ENCODE measurements around the gene B4GAT1. TPM values are rescaled to one million over a fixed set of nuclear protein-coding genes. Genes with fewer than 3 reads are reported as not detected.

Gene B4GAT1
- total and polyA plus RNA-seq, 2 of the 13 experiments (the other 11 are each of a cell fraction or from before 2014, with no cell fraction given), result 40.4 to 109 TPM

DNA sequence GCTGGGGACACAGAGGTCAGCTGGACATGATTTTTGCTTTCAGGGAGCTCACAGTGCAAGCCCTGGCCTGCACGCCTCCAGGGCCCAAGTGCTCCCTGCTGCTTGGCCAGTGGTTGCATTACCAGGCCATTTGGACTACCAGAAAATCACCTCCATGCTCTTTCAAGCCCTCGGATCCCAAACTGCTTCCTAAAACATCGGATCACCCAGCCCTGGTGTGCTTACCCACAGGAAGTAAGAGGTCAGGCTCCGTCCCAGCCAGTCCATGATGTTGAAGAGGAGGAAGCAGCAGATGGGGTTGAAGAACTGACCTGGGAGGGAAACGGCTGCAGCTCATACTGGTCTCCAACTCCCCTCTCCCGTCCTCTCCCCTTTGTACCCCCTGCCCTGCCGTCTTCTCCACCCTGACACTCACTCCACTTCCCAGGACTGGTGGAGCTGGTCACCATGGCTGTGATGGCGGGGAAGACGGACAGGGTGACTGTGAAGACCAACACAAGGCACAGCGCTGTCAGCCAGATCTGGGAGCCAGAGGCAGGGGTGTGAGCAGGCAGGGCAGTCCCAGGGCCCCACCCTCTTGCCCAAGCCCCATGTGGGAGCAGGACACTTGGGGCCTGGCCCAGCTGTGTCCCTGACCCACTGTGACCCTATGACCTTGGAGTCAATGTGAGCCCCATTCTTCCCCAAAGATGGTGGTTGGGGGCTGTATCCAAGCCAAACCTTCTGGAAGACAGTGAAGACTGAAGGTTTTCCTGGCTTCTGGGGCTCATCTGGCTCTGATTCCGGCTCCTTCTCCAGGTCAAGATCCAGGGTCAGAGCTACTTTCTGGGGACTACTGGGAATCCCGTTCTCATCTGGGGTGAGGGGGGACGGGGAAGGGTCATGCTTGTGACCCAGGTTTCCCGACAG lies 18.5 kb upstream of the B4GAT1 start (continued):
- TF ChIP-seq, protein P1, sequence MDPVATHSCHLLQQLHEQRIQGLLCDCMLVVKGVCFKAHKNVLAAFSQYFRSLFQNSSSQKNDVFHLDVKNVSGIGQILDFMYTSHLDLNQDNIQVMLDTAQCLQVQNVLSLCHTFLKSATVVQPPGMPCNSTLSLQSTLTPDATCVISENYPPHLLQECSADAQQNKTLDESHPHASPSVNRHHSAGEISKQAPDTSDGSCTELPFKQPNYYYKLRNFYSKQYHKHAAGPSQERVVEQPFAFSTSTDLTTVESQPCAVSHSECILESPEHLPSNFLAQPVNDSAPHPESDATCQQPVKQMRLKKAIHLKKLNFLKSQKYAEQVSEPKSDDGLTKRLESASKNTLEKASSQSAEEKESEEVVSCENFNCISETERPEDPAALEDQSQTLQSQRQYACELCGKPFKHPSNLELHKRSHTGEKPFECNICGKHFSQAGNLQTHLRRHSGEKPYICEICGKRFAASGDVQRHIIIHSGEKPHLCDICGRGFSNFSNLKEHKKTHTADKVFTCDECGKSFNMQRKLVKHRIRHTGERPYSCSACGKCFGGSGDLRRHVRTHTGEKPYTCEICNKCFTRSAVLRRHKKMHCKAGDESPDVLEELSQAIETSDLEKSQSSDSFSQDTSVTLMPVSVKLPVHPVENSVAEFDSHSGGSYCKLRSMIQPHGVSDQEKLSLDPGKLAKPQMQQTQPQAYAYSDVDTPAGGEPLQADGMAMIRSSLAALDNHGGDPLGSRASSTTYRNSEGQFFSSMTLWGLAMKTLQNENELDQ (CRISPR knock-in tag; IDR thresholded peaks at IDR 0.05; ENCODE audit: borderline replicate concordance), result no peak
- TF ChIP-seq, protein P2, sequence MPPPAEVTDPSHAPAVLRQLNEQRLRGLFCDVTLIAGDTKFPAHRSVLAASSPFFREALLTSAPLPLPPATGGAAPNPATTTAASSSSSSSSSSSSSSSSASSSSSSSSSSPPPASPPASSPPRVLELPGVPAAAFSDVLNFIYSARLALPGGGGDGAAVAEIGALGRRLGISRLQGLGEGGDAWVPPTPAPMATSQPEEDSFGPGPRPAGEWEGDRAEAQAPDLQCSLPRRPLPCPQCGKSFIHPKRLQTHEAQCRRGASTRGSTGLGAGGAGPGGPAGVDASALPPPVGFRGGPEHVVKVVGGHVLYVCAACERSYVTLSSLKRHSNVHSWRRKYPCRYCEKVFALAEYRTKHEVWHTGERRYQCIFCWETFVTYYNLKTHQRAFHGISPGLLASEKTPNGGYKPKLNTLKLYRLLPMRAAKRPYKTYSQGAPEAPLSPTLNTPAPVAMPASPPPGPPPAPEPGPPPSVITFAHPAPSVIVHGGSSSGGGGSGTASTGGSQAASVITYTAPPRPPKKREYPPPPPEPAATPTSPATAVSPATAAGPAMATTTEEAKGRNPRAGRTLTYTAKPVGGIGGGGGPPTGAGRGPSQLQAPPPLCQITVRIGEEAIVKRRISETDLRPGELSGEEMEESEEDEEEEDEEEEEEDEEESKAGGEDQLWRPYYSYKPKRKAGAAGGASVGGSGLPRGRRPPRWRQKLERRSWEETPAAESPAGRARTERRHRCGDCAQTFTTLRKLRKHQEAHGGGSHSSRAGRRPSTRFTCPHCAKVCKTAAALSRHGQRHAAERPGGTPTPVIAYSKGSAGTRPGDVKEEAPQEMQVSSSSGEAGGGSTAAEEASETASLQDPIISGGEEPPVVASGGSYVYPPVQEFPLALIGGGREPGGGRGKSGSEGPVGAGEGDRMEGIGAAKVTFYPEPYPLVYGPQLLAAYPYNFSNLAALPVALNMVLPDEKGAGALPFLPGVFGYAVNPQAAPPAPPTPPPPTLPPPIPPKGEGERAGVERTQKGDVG (CRISPR knock-in tag; IDR thresholded peaks at IDR 0.05; ENCODE audit: borderline replicate concordance), result peak; percentile 17; the same call in 1 of the 2 replicates
- TF ChIP-seq MBNL3 (CRISPR knock-in tag; conservative IDR thresholded peaks at IDR 0.05) (no peak), ISL2 (CRISPR knock-in tag; IDR thresholded peaks at IDR 0.05) (no peak), NR2F2 (IDR thresholded peaks at IDR 0.05; ENCODE audit: borderline replicate concordance, low read depth) (no peak), RBFOX2 (IDR thresholded peaks at IDR 0.05; ENCODE audit: low read depth, low read length) (no peak), ZMYM3 (CRISPR knock-in tag; IDR thresholded peaks at IDR 0.05) (no peak), ZNF564 (CRISPR knock-in tag; IDR thresholded peaks at IDR 0.05) (0 out of 2 replicates have a peak, but pooled peaks have one; percentile 34), TEAD3 (CRISPR knock-in tag; optimal IDR thresholded peaks at IDR 0.05; ENCODE audit: borderline replicate concordance) (no peak), POLR2AphosphoS5 (IDR thresholded peaks at IDR 0.05; ENCODE audit: low read depth, low read length) (peak; percentile 33), MTERF4 (CRISPR knock-in tag; IDR thresholded peaks at IDR 0.05) (no peak), TCF12 (IDR thresholded peaks at IDR 0.05) (no peak), TCF12 (CRISPR knock-in tag; IDR thresholded peaks at IDR 0.05) (no peak), KDM5A (IDR thresholded peaks at IDR 0.05; ENCODE audit: borderline replicate concordance, low read length) (no peak), MTA1 (CRISPR knock-in tag; IDR thresholded peaks at IDR 0.05; ENCODE audit: borderline replicate concordance) (peak; percentile 43; the same call in 1 of the 2 replicates)
- TF ChIP-seq, protein P3, sequence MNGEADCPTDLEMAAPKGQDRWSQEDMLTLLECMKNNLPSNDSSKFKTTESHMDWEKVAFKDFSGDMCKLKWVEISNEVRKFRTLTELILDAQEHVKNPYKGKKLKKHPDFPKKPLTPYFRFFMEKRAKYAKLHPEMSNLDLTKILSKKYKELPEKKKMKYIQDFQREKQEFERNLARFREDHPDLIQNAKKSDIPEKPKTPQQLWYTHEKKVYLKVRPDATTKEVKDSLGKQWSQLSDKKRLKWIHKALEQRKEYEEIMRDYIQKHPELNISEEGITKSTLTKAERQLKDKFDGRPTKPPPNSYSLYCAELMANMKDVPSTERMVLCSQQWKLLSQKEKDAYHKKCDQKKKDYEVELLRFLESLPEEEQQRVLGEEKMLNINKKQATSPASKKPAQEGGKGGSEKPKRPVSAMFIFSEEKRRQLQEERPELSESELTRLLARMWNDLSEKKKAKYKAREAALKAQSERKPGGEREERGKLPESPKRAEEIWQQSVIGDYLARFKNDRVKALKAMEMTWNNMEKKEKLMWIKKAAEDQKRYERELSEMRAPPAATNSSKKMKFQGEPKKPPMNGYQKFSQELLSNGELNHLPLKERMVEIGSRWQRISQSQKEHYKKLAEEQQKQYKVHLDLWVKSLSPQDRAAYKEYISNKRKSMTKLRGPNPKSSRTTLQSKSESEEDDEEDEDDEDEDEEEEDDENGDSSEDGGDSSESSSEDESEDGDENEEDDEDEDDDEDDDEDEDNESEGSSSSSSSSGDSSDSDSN (CRISPR knock-in tag; IDR thresholded peaks at IDR 0.05), result 0 out of 2 replicates have a peak, but pooled peaks have one; percentile 23
